ENCODE results near the gene ZNF775.

The ZNF775 gene

GRCh38 chr7:150378853-150379440, at the start of gene ZNF775:
ZNF775 (plus strand) TSS chr7:150379330; CDS start chr7:150388471, 9,141 bp downstream.
- DNase-seq: peak; percentile 93

GRCh38 chr7:150329331-150330120, 49.6 kb upstream of the ZNF775 start:
- no peak for DNase-seq

- DNase-seq: no peak
These were observed 48.8 kb upstream of the ZNF775 start for GRCh38 chr7:150330211-150330885.

GRCh38 chr7:150332852-150333635, 46.1 kb upstream of the ZNF775 start:
- DNase-seq: no peak

GRCh38 chr7:150333659-150334058, 45.5 kb upstream of the ZNF775 start:
- no peak for DNase-seq

GRCh38 chr7:150334108-150334507, 45.0 kb upstream of the ZNF775 start:
- no peak for DNase-seq

- DNase-seq: no peak
These were observed 43.9 kb upstream of the ZNF775 start for GRCh38 chr7:150335108-150335773.

- DNase-seq: no peak
These were observed 43.4 kb upstream of the ZNF775 start for GRCh38 chr7:150335774-150336112.

- DNase-seq: no peak
These were observed 42.4 kb upstream of the ZNF775 start for GRCh38 chr7:150336746-150337145.

- DNase-seq: no peak
These were observed 42.0 kb upstream of the ZNF775 start for GRCh38 chr7:150337179-150337578.

- no peak for DNase-seq
These were observed 41.5 kb upstream of the ZNF775 start for GRCh38 chr7:150337659-150338081.

GRCh38 chr7:150338166-150338829, 40.8 kb upstream of the ZNF775 start:
- DNase-seq: no peak

GRCh38 chr7:150339409-150339809, 39.7 kb upstream of the ZNF775 start:
- no peak for DNase-seq

GRCh38 chr7:150340024-150340749, 38.9 kb upstream of the ZNF775 start:
- no peak for DNase-seq

GRCh38 chr7:150340875-150341262, 38.3 kb upstream of the ZNF775 start:
- DNase-seq: no peak

GRCh38 chr7:150341263-150342120, 37.6 kb upstream of the ZNF775 start, which contains the start of gene RARRES2:
RARRES2 (minus strand) TSS chr7:150341629; CDS start chr7:150340609, 1,020 bp downstream.
- DNase-seq: no peak

GRCh38 chr7:150342121-150342408, 37.1 kb upstream of the ZNF775 start:
- DNase-seq: no peak

- DNase-seq: no peak
These were observed 35.9 kb upstream of the ZNF775 start for GRCh38 chr7:150343225-150343624.

GRCh38 chr7:150344299-150344698, 34.8 kb upstream of the ZNF775 start:
- DNase-seq: no peak

- no peak for DNase-seq
These were observed 34.1 kb upstream of the ZNF775 start for GRCh38 chr7:150345012-150345411.

- no peak for DNase-seq
These were observed 32.2 kb upstream of the ZNF775 start for GRCh38 chr7:150346922-150347321.

Data from CD4-positive, alpha-beta T cell treated with Interleukin-4 for 4 hours (primary cell).